SHP77 treated with DMSO at 0.1 percent for 48 hours (cell line): ENCODE data around the gene MYO15A.
A peak's percentile ranks its signal among the peaks of the same experiment; 100 is the strongest.

Experiments
- DNase-seq: peaks from one replicate; lab custom pipeline; 2025; lab: John Stamatoyannopoulos, UW

Gene MYO15A, protein sequence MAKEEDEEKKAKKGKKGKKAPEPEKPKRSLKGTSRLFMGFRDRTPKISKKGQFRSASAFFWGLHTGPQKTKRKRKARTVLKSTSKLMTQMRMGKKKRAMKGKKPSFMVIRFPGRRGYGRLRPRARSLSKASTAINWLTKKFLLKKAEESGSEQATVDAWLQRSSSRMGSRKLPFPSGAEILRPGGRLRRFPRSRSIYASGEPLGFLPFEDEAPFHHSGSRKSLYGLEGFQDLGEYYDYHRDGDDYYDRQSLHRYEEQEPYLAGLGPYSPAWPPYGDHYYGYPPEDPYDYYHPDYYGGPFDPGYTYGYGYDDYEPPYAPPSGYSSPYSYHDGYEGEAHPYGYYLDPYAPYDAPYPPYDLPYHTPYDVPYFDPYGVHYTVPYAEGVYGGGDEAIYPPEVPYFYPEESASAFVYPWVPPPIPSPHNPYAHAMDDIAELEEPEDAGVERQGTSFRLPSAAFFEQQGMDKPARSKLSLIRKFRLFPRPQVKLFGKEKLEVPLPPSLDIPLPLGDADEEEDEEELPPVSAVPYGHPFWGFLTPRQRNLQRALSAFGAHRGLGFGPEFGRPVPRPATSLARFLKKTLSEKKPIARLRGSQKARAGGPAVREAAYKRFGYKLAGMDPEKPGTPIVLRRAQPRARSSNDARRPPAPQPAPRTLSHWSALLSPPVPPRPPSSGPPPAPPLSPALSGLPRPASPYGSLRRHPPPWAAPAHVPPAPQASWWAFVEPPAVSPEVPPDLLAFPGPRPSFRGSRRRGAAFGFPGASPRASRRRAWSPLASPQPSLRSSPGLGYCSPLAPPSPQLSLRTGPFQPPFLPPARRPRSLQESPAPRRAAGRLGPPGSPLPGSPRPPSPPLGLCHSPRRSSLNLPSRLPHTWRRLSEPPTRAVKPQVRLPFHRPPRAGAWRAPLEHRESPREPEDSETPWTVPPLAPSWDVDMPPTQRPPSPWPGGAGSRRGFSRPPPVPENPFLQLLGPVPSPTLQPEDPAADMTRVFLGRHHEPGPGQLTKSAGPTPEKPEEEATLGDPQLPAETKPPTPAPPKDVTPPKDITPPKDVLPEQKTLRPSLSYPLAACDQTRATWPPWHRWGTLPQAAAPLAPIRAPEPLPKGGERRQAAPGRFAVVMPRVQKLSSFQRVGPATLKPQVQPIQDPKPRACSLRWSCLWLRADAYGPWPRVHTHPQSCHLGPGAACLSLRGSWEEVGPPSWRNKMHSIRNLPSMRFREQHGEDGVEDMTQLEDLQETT (N-terminal part only)

DNA sequence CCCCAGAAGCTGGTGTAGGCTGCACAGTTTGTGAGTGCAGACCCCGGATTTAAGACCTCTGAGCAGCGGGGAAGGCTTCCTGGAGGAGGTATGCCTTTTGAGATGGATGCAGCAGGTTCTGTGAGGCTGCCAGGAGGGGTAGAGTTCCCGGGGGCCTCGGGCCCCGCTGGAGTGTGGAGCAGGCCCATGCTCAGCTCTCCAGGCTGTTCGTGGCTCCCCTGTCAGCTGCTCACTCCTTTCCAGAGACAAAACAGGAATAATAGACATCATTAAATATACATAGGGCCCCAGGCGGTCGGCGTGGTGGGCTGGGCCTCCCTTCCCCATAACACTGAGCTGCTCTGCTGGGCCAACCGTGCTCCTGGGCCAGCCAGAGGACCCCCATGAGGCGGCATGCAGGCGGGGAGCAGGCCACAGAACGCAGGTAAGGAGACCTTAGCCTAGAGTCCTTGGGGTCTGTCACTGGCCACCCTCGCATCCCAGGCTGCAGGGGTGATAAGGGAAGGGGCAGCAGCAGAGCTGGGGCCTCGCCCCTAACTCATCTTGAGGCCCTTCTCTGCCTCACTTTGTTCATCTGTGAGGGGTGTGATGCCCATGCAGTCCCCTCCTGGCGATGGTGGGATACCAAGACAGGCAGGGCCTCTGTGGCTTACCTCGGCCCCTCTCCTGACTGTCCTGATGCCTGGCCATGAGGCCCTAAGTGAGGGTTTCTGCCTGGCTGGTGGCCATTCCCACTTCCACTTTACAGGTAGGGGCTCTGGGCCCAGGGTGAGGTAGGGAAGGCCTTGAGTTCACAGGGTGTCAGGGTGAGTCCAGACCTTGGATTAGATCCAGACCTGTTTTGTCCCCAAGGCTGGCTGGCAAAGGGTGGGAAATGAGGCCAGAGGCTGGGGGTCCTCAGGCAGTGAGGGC is at the start of gene MYO15A:
Gene MYO15A (plus strand): TSS at position 356 of the 912 bp plus-strand sequence. CDS start 10,045 bp downstream, outside the sequence.
- DNase-seq: no peak

DNA sequence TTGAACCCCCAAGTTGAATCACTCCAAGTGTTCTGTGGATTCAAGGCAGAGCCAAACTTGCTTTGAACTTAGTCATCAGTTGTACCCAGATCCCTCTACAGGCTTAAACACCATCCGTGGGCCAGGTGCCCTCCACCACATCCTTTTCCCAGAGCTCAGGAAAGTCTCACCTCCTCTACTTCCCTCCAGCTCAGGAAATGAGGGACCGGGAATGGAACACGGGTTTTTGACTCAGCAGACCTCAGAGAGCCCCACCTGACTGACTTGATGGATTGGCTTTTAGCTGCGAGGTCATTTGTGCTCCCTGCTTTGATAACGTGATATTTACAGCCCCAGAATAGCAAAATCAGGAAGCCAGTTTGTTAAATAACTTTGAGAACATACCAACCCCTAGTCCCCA is 49.3 kb upstream of the MYO15A start:
- no peak for DNase-seq

DNA sequence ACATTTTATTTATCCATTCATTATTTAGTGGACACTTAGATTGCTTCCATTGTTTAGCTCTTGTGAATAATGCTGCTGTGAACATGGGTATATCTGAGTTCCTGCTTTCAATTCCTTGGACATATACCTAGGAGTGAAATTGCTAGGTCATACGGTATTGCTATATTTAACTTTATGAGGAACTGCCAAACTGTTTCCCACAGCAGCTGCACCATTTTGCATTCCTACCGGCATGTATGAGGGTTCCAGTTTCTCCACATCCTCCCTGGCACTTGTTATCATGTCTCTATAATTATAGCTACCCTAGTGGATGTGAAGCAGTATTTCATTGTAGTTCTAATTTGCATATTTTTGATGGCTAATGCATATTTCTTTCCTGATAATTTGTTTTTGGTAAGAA is 44.5 kb upstream of the MYO15A start:
- no peak for DNase-seq

DNA sequence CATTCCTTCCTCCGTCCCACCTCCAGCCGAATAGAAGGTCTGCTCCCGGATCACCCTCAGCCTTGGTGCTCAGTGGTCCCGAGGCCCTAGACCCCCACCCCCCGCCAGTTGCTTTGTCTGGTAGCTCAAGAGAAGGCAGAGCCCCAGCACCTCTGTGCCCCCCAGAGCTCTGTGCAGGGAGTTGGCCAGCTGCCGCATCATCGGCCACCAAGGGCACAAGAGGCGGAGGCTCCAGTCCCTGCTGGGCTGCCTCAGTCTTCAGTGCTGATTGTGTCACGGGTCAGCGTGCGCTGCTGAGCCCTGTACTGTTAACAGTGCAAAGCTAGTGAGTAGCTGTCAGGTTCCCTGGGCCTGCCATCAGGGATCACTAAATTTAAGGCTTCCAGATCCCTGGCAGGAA is 43.0 kb upstream of the MYO15A start:
- DNase-seq: no peak

DNA sequence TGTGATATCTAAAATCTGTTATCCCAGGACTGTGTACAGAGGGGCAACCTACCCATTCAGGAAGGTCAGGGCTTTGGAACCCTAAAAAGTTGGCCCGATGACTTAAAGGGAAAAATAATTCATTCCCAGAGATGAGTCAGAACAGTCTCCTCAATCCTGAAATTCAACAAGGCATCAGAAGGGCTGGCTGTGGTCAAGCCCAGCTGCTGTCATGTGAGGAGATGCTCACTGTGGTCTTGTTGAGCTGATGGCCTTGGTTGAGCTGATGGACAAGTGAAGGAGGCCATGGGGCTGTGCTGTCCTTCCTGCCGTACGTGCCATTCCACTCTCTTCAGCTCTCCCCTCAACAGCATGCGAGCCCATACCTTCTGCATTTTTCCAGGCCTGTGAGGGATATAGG is 41.7 kb upstream of the MYO15A start:
- DNase-seq: no peak

DNA sequence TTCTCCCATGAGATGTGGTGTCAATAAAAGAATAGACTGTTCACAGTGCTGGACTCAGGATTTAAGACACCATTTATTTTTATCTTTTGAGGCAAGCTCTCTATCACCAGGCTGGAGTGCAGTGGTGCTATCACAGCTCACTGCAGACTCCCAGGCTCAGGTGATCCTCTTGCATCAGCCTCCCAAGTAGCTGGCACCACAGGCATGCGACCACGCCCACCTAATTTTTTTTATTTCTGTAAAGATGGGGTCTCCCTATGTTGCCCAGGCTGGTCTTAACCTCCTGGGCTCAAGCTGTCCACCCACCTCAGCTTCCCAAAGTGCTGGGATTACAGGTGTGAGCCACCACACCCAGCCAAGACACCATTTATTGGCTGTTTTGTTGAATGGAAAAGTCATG is 39.5 kb upstream of the MYO15A start:
- DNase-seq: no peak

DNA sequence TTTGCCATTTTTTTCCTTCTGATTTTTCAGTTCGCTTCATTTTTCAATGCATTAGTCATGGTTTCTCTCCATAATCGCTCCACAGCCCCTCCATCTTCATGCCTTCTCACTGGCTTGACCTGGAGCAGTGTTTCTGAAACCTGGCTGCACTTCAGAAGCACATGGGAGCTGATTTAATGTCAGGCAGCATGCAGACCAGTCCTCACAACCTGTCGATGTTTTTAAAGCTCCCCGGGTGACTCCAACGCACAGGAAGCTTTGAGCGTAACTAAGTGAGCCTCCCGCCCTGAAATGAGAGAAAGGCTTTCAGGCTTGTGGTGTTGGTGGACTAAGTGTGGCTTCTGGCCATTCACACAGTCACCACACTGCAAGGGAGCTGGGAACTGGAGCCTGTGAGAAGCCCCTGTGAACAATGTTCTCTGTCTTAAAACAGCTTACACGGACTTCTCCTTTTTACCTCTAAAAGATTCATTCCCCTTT is 37.7 kb upstream of the MYO15A start:
- peak; percentile 36 for DNase-seq

DNA sequence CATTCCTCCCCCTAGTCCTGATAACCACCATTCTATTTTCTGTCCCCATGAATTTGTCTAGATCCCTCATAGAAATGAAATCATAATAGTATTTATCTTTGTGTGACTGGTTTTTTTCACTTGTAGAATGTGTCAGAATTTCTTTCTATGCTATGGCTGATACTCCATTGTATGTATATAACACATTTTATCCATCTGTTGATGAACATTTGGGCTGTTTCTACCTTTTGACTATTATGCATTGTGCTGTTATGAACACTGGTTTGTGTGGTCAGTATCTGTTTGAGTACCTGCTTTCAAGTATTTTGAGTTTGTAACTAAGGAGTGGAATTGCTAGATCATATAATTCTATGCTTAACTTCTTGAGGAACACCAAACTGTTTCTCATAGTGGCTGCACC is 36.8 kb upstream of the MYO15A start:
- DNase-seq: no peak

DNA sequence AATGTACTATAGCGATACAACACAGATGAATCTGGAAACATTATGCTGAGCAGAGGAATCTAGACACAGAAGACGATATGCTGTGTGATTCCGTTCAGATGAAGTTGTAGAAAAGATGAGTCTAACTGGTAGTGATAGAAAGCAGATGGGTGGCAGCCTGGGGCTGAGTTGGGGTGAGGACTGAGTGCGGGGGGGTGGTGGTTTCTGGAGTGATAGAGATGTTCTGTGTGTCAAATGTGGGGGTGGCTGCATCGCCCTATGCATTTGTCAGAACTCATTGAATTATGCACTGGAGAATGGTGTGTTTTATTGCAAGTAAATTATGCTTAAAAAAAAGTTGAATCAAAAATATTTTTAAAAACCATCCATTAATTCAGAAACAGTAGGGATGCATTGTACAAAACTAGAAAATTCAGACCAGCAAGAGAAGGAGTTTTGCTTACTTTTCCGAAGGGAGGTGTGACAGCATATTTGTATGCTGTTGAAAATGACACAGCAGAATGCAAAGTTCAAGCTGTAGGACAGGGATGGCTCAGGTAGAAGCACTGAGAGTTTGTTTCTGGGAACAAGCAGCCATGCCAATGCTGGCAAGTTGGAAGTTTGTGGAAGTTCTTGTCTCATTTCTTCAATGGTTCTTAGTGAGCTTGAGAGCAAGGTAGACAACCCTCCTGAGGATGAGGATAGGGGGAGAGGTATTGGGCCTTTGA is 33.8 kb upstream of the MYO15A start:
- no peak for DNase-seq

DNA sequence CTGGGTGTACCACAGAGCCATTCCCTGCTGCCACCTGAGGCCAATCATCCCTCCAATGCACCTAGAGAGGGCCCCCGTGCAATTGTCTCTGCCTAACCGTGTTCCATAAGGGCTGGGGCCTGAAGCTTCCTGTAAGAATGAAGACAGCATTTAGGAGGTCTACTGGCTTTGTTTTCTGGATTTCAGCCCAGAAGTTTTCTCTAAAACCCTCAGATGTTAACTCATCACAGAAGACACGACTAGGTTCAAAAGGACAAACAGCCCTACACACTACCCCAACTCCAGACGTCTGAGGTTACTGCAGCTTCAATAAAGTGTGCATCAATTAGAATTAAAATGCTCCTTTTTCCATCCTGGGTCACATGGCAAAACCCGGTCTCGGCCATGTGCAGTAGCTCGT is 31.6 kb upstream of the MYO15A start:
- DNase-seq: no peak

DNA sequence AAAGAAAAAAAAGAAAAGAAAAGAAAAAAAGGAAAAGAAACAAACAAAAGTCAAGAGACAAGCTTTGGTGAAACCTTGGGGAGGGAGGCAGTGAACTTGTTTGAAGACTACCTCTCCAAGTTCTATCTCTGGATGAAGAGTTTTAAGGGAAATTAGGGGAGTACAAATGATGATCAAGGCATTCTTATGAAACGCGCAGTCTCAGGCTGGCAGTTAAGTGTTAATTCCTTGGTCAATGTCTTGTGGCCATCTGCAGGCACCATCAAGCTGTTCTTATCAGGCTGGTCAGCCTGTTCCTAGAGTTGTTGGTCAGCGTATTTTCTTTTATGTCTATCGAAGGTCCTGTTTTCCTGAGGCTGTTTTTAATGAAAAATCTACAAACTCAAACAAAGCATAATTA is 29.0 kb upstream of the MYO15A start:
- DNase-seq: no peak

DNA sequence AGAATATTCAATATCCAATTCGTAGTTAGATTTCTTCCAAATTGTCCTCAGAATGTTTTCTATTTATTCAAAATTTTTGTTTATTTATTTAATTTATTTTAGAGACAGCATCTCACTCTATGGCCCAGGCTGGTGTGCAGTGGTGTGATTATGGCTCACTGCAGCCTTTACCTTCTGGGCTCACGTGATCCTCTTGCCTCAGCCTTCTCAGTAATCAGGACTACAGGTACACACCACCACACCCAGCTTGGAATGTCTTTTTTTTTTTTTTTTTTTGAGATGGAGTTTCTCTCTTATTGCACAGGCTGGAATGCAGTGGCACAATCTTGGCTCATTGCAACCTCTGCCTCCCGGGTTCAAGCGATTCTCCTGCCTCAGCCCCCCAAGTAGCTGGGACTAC is 24.3 kb upstream of the MYO15A start:
- no peak for DNase-seq

DNA sequence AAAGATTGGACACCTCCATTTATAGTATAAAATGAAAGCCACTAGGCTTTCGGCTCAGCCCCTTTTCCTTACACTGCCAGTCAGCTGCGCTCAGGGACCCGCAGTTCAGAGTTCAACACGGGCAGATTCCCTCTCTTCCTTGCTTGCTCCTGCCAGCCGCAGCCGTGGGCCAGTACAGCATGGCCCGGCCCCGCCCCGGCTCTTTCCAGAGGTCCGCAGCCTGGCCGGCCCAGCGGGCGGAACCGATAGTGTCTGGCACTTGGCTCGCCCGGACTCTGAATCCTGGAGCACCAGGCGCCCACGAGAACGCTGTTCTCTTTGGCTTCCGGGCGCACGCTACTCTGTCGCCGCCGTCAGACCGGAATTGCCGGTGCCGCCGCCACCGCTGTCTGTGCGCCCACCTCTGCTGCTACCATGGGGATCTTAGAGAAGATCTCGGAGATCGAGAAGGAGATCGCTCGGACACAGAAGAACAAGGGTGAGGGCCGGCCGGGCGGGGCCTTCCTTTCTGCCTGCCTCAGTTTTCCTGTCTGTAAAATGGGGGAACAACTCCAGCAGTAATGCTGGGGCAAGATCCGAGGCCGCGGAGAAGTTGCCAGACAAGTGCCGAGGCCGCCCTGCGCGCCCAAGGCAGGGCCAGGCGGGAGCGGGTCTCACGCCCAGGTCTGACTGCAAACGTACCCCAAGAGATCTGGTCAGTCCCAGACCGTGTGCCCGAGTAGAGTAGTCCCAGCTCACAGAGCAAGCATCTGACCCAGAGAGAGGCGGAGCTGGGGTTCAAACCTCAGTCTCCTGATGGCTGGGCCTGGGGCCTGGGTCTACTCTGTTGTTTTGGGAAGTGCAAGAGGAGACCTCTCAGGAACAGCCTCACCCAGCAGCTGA is 20.7 kb upstream of the MYO15A start, which contains the start of gene DRG2:
Gene DRG2 (plus strand): TSS at position 339 of the 882 bp plus-strand sequence. CDS start 76 bp downstream, at position 415.
- DNase-seq: peak; percentile 97

DNA sequence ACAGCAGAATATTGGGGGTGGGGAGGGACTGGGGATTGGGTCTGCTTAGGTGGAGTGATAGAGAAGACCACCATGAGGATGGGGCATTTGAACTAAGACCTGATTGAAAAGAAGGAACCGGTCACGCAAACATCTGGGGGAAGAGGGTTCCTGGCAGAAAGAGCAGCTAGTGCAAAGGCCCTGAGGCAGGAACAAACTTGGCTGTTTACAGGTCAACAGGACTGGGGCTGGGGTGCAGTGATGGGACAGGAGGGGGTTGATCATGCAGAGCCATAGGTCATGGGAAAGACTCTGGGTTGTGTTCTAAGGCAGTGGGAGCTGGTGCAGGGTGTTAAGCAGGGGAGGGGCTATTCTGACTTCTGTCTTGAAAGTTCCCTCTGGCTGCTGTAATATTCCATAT is 18.9 kb upstream of the MYO15A start:
- no peak for DNase-seq

DNA sequence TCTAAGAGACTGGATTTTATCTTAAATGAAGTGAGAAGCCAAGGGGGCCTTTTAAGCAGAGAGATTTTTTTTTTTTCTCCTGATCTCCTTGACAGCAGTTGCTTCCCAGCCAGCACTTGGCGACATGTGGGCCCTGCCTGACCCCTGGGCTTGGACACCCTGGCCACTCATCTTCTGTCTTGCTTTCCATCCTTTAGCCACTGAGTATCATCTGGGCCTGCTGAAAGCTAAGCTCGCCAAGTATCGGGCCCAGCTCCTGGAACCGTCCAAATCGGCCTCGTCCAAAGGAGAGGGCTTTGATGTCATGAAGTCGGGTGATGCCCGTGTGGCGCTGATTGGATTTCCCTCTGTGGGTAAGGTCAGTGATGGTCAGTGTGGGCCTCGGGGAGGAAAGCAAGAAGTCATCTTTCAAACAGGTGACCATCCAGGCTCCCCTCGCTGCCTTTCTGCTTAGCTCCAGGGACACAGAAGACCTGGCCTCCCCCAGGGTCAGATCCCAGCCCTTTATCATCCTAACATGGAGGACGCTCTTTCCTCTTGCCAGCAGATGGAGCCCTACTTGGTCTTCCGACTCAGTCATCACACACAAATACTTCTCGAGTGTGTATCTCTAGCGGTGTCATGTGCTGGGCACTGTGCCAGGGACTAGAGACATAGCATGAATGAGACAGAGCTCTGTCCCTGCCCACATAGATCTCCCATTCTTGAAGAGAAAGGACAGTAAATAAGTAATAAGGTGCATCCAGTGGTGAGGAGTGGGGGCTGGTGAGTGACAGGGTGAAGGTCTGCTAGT is 14.7 kb upstream of the MYO15A start:
- DNase-seq: peak; percentile 77

DNA sequence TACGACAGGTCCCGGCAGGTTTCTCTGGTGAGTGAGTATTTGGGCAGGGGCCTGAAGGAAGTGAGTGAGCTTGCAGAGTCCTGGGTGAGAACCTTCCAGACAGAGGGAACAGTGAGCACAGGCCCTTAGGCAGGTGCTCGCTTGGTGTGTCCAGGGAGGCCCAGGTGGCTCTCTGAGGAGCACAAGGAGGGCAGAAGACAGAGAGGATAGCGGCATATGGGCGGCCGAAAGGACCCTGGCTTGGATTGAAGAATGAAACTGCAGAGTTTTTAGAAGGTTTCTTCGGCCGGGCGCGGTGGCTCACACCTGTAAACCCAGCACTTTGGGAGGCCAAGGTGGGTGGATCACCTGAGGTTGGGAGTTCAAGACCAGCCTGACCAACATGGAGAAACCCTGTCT is 14.1 kb upstream of the MYO15A start:
- DNase-seq: no peak

DNA sequence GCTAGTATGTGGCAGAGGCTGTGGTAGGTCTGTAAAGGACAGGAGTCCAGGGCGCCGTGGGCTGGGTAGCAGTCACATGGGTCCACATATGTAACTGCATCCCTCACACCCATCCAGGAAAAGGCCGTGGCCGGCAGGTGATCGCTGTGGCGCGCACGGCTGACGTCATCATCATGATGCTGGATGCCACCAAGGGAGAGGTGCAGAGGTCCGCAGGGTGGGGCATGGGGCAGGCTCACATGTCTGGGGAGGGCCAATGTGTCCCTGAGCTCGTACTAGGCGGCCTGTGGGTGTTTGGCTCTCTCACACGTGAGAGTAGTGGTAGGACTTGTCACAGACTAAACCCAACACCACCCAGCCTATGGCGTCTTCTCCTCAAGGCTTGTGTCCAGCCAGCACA is 9.0 kb upstream of the MYO15A start:
- no peak for DNase-seq

DNA sequence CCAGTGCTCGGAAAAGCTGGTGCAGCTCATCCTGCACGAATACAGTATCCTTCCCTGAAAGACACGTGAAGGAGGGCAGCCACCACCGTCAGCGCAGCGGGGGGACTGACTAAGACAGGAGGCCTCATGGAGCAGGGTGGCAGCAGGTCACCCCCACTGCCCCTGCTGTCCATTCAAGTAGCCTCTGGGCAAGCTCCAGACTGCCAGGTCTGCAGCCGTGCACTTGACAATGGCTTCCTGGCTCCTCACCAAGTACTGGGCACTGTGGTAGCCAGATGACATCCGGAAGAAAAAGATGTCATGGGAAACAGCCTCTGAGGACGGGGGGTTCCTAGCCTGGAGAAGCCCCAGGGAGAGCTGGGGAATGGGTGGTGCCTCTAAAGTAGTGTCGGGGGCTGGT is 7.9 kb upstream of the MYO15A start:
- no peak for DNase-seq

DNA sequence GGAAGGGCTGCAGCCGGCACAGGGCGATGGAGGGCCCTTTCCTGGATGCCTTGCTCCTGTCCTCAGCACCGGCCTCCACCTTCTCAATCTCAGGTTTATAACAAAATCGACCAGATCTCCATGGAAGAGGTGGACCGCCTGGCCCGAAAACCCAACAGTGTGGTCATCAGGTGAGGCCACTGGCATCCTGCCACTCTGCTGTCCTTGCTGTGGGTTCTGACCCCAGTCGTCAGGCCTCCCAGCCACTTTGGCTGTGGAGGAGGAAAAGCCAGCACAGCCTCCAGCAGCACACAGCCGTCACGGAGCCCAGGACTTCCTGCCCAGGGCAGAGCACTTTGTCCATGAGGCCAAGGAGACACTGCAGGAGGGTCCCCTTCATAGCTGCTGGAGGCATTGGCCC is 6.7 kb upstream of the MYO15A start:
- no peak for DNase-seq
